HepG2 (cell line): ENCODE data around the gene DAG1. TPM values are rescaled to one million over a fixed set of nuclear protein-coding genes. Genes with fewer than 3 reads are reported as not detected.
A peak's percentile ranks its signal among the peaks of the same experiment; 100 is the strongest.

Source experiments
- ATAC-seq: fragments of 200-7000 bp; cut with Tn5 transposase; 3 replicates; pipeline ENCODE4 v1.9.1; 2020; ENCODE audit warnings: mild to moderate bottlenecking, moderate library complexity
- BruUV-seq: library from RNA; stranded (reverse); fragments of 400-500 nt; replicated peaks from 2 replicates; lab custom pipeline; 2021; lab: Mats Ljungman, UMichigan
- CTCF ChIA-PET: fragments of 300-600 bp; formaldehyde crosslinking; extraction: SDS; loops from one replicate; lab custom pipeline; 2021; ENCODE audit warnings: low total read pairs, inconsistent platforms, low intra/inter-chr PET ratio; lab: Yijun Ruan, JAX
- POLR2A ChIA-PET: fragments of 350-600 bp; sonication (Branson Sonifier 250); formaldehyde crosslinking; loops from one replicate; lab custom pipeline; 2020; ENCODE audit warnings: antibody characterized with exemption, inconsistent platforms; lab: Yijun Ruan, JAX
- DNase-seq: peaks from one replicate; pipeline ENCODE4 v3.0.0-alpha.2; 2015; ENCODE audit warnings: low spot score
- FAIRE-seq: peaks from 3 replicates; lab custom pipeline; 2011; peaks lifted over from hg19 to GRCh38; lab: Jason Lieb, UNC
- H2AFZ ChIP-seq: one replicate; pipeline ENCODE4 v1.6.1; 2011; ENCODE audit warnings: low read length, inconsistent platforms
- H3K27ac ChIP-seq: fragments of 300-600 bp; 3 replicates; pipeline ENCODE4 v1.8.0; 2011; ENCODE audit warnings: mixed run types, mild to moderate bottlenecking, mixed read lengths, low read length, inconsistent platforms; ENCODE audit not compliant: insufficient read depth; ENCODE audit errors: extremely low read length
- H3K27me3 ChIP-seq, 2 experiments: fragments of 200-600 bp in 1 of 2; 2 replicates in 1 of 2; 3 replicates in 1 of 2; pipeline versions ENCODE4 v1.6.0 to v1.8.0; 2011; ENCODE audit warnings: low read length in 2 of 2, mild to moderate bottlenecking in 2 of 2, moderate library complexity in 2 of 2, inconsistent platforms in 1 of 2; ENCODE audit not compliant: insufficient read depth in 2 of 2, control insufficient read depth in 1 of 2
- H3K36me3 ChIP-seq, 2 experiments: fragments of 200-600 bp in 1 of 2; replicated peaks in 1 of 2; 2 replicates in 1 of 2; 3 replicates in 1 of 2; pipeline versions ENCODE4 v1.5.1 to v1.8.0; 2011; ENCODE audit warnings: low read length in 2 of 2, inconsistent platforms in 1 of 2; ENCODE audit not compliant: insufficient read depth in 2 of 2, control insufficient read depth in 1 of 2
- H3K4me1 ChIP-seq: 2 replicates; pipeline ENCODE4 v1.5.1; 2012; ENCODE audit warnings: low read length, inconsistent platforms; ENCODE audit not compliant: insufficient read depth
- H3K4me2 ChIP-seq: 2 replicates; pipeline ENCODE4 v1.6.0; 2011; ENCODE audit warnings: low read depth, low read length, inconsistent platforms
- H3K4me3 ChIP-seq, 3 experiments: fragments of 200-600 bp in 1 of 3; sonication (generic), shearing (Covaris generic) in 1 of 3; replicated peaks in 1 of 3; 2 replicates each; pipeline ENCODE4 v1.5.1; 2011 to 2016; ENCODE audit warnings: low read length in 3 of 3, inconsistent platforms in 2 of 3, low read depth in 2 of 3, mild to moderate bottlenecking in 2 of 3, control low read depth in 1 of 3, mixed read lengths in 1 of 3; ENCODE audit not compliant: insufficient read depth in 1 of 3
- H3K79me2 ChIP-seq: one replicate; pipeline ENCODE4 v1.6.1; 2011; ENCODE audit warnings: low read length, inconsistent platforms; ENCODE audit not compliant: insufficient read depth
- H3K9ac ChIP-seq: 2 replicates; pipeline ENCODE4 v1.6.0; 2011; ENCODE audit warnings: mild to moderate bottlenecking, low read depth, low read length, inconsistent platforms; ENCODE audit not compliant: insufficient read depth
- H3K9me3 ChIP-seq: 2 replicates; pipeline ENCODE4 v1.5.1; 2012; ENCODE audit warnings: mild to moderate bottlenecking, low read length
- H4K20me1 ChIP-seq: 2 replicates; pipeline ENCODE4 v1.6.0; 2011; ENCODE audit warnings: inconsistent platforms, mild to moderate bottlenecking, low read length, moderate library complexity; ENCODE audit not compliant: insufficient read depth
- ELF1 ChIP-seq: sonication (generic); formaldehyde crosslinking; IDR thresholded peaks from 2 replicates; pipeline ENCODE4 v1.4.0; 2020; ENCODE audit warnings: missing genetic modification reagents
- ELF3 ChIP-seq: IDR thresholded peaks from 2 replicates; pipeline ENCODE4 v1.6.1; 2016; ENCODE audit warnings: missing genetic modification reagents, missing compliant biosample characterization
- FOXA3 ChIP-seq: IDR thresholded peaks from 2 replicates; pipeline ENCODE4 v1.6.1; 2016; ENCODE audit warnings: missing genetic modification reagents, missing compliant biosample characterization
- HMGXB3 ChIP-seq: sonication (generic); formaldehyde crosslinking; IDR thresholded peaks from 2 replicates; pipeline ENCODE4 v1.4.0; 2020; ENCODE audit warnings: missing genetic modification reagents, borderline replicate concordance
- KDM1A ChIP-seq: IDR thresholded peaks from 2 replicates; pipeline ENCODE4 v1.6.1; 2016; ENCODE audit warnings: missing compliant biosample characterization
- MAX ChIP-seq: IDR thresholded peaks from 2 replicates; pipeline ENCODE4 v1.6.1; 2012; ENCODE audit warnings: inconsistent platforms
- NONO ChIP-seq, 2 experiments: fragments of 450-650 bp in 1 of 2; sonication (generic) in 1 of 2; formaldehyde crosslinking in 1 of 2; IDR thresholded peaks in 1 of 2; conservative IDR thresholded peaks in 1 of 2; 2 replicates each; pipeline versions ENCODE4 v1.6.1 to v1.8.0; 2017 to 2022; ENCODE audit warnings: mild to moderate bottlenecking in 1 of 2, missing genetic modification reagents in 1 of 2, moderate library complexity in 1 of 2
- SALL1 ChIP-seq: sonication (generic); formaldehyde crosslinking; IDR thresholded peaks from 2 replicates; pipeline ENCODE4 v1.8.0; 2022; ENCODE audit warnings: mild to moderate bottlenecking, missing genetic modification reagents
- SOX5 ChIP-seq: IDR thresholded peaks from 2 replicates; pipeline ENCODE4 v1.6.1; 2016; ENCODE audit warnings: borderline replicate concordance
- SPEN ChIP-seq: sonication (generic); formaldehyde crosslinking; IDR thresholded peaks from 2 replicates; pipeline ENCODE4 v1.5.1; 2020; ENCODE audit warnings: low read depth, mild to moderate bottlenecking, missing genetic modification reagents
- SRSF4 ChIP-seq: fragments of 200-400 bp; formaldehyde crosslinking; IDR thresholded peaks from one replicate; pipeline ENCODE4 v1.6.1; 2018; ENCODE audit warnings: mild to moderate bottlenecking, low read depth, low read length, moderate library complexity; ENCODE audit not compliant: poor library complexity, severe bottlenecking
- ZBTB38 ChIP-seq: sonication (generic); formaldehyde crosslinking; IDR thresholded peaks from 2 replicates; pipeline ENCODE4 v1.5.1; 2020; ENCODE audit warnings: mild to moderate bottlenecking, missing genetic modification reagents
- ZNF18 ChIP-seq: sonication (generic); formaldehyde crosslinking; IDR thresholded peaks from 2 replicates; pipeline ENCODE4 v1.8.0; 2022; ENCODE audit warnings: mild to moderate bottlenecking, missing genetic modification reagents; ENCODE audit not compliant: insufficient replicate concordance
- WGBS: methylation state at CpG from one replicate; pipeline ENCODE4 v1.1.6; 2017; ENCODE audit warnings: low lambda C conversion rate; 5-methylcytosine and 5-hydroxymethylcytosine counted together
- in situ Hi-C: cut with HindIII; loops from 2 replicates; pipeline ENCODE4 v1.10.0; 2017; ENCODE audit warnings: low pct_unique_long_range_greater_than_20kb; ENCODE audit not compliant: extremely low pct_ligation_motif_present
- intact Hi-C: fragments of 100-400 bp; cut with micrococcal nuclease; formaldehyde crosslinking; loops from one replicate; pipeline ENCODE4 v1.10.0; 2022; ENCODE audit not compliant: unreplicated experiment
- polyA plus RNA-seq, 8 experiments: library from polyadenylated mRNA; depleted of rRNA in 3 of 8; stranded (reverse) in 7 of 8; unstranded in 1 of 8; fragments of >200 nt; fragmentation: Illumina TruSeq in 4 of 8; extraction: Trizol in 4 of 8; gene quantifications; 2 replicates each; pipeline versions ENCODE4 v1.2.1 to v1.2.3, GENCODE V29; 2011 to 2016; ENCODE audit warnings: low read depth in 4 of 8, missing spikeins in 1 of 8, mixed read lengths in 1 of 8; ENCODE audit not compliant: insufficient read depth in 1 of 8
- total RNA-seq, 5 experiments: library from RNA; depleted of rRNA; stranded (reverse); fragments of >200 nt; fragmentation: Illumina TruSeq; extraction: Trizol; gene quantifications; 2 replicates each; pipeline ENCODE4 v1.2.3, GENCODE V29; 2016; ENCODE audit warnings: low read depth in 1 of 5

The DAG1 gene
- total and polyA plus RNA-seq, 2 of the 13 experiments (the other 11 are each of a cell fraction or from before 2014, with no cell fraction given), result 47.3 to 50.4 TPM

GRCh38 chr3:49519296-49519695 is 49.2 kb downstream of the DAG1 start (continued):
- TF ChIP-seq HMGXB3 (CRISPR knock-in tag) (no peak), ELF3 (CRISPR knock-in tag) (no peak), SOX5 (CRISPR knock-in tag) (0 out of 2 replicates have a peak, but pooled peaks have one; percentile 28)

GRCh38 chr3:49519916-49520385 is 49.9 kb downstream of the DAG1 start:
- H3K9ac ChIP-seq, result no peak overlapping the region
- H4K20me1 ChIP-seq, result no peaks in the 10 kb centered on the region
- H3K4me2 ChIP-seq, result no peak overlapping the region
- 36% methylated on average over 2 of the region's 2 CpGs for WGBS
- H3K27ac ChIP-seq, result peak overlapping the region; percentile 45
- ChIA-PET CTCF (no interaction called here), POLR2A (interaction anchor here (1.0 to 2.4 kb wide), 6 partner anchors 19 to 54 kb away, joined by 3 to 8 read pairs (median 6); partner anchors contain the start of gene DAG1)
- H3K27me3 ChIP-seq, result no peaks in the 10 kb centered on the region; a peak in 1 of 5 replicates
- intact Hi-C loops, result no loop called here
- H3K4me1 ChIP-seq, result peaks cover 45% of the 10 kb centered on the region
- H3K4me3 ChIP-seq, result no peak overlapping the region
- DNase-seq, result no peak
- peak; percentile 90 for ATAC-seq
- FAIRE-seq, result no peak
- no TSS peak for BruUV-seq
- no peak overlapping the region for H2AFZ ChIP-seq
- peaks cover 8% of the 10 kb centered on the region for H3K79me2 ChIP-seq
- peaks cover 17 to 37% of the 10 kb centered on the region in 2 experiments for H3K36me3 ChIP-seq
- no peaks in the 10 kb centered on the region for H3K9me3 ChIP-seq
- in situ Hi-C loops, result loop anchor here (5.0 kb wide), 1 partner anchor 53 kb away; no protein-coding TSS in a partner anchor
- TF ChIP-seq ZBTB38 (0 out of 2 replicates have a peak, but pooled peaks have one; percentile 14), SALL1 (CRISPR knock-in tag) (peak; percentile 76), FOXA3 (0 out of 2 replicates have a peak, but pooled peaks have one; percentile 10), NONO (IDR thresholded peaks at IDR 0.05) (no peak), NONO (CRISPR knock-in tag; conservative IDR thresholded peaks at IDR 0.05) (peak; percentile 65), SRSF4 (no peak), ELF1 (CRISPR knock-in tag) (peak; percentile 40; the same call in 1 of the 2 replicates), MAX (peak; percentile 64; the same call in 1 of the 2 replicates), KDM1A (CRISPR knock-in tag) (no peak), SPEN (CRISPR knock-in tag) (0 out of 2 replicates have a peak, but pooled peaks have one; percentile 47), ZNF18 (CRISPR knock-in tag) (peak; percentile 63)
